Measurements from ENCODE around the gene CST3.

DNA sequence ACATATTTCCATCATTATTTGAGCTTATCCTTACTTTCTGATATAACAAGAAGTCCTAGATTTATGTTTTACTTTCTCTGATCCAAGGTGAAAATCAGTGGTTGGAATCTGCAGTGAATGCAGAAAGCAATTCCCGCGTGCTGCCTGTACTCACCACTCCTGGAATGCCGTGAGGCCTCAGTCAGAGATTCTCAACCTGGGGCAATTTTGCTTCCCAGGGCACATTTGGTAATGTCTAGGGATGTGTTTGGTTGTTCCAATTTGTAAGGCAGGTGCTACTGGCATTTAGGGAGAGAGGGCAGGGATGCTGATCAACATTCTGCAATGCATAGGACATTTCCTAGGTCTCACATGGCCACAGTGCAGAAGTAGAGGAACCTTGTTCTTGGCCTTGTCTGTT, 27.2 kb upstream of the CST3 start:
- TF ChIP-seq, protein P1, sequence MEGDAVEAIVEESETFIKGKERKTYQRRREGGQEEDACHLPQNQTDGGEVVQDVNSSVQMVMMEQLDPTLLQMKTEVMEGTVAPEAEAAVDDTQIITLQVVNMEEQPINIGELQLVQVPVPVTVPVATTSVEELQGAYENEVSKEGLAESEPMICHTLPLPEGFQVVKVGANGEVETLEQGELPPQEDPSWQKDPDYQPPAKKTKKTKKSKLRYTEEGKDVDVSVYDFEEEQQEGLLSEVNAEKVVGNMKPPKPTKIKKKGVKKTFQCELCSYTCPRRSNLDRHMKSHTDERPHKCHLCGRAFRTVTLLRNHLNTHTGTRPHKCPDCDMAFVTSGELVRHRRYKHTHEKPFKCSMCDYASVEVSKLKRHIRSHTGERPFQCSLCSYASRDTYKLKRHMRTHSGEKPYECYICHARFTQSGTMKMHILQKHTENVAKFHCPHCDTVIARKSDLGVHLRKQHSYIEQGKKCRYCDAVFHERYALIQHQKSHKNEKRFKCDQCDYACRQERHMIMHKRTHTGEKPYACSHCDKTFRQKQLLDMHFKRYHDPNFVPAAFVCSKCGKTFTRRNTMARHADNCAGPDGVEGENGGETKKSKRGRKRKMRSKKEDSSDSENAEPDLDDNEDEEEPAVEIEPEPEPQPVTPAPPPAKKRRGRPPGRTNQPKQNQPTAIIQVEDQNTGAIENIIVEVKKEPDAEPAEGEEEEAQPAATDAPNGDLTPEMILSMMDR (IDR thresholded peaks at IDR 0.05) = no peak
- no peak for TF ChIP-seq MAZ (IDR thresholded peaks at IDR 0.05; ENCODE audit: borderline replicate concordance, low read depth, low read length)
- no peak for TF ChIP-seq JUNB (IDR thresholded peaks at IDR 0.05)
- no peak for TF ChIP-seq CEBPB (IDR thresholded peaks at IDR 0.05)
- TF ChIP-seq POLR2A (IDR thresholded peaks at IDR 0.05; ENCODE audit: low read length) = no peak
- no peak for TF ChIP-seq NFE2L2 (conservative IDR thresholded peaks at IDR 0.05; ENCODE audit: low read length)
- TF ChIP-seq, protein P2, sequence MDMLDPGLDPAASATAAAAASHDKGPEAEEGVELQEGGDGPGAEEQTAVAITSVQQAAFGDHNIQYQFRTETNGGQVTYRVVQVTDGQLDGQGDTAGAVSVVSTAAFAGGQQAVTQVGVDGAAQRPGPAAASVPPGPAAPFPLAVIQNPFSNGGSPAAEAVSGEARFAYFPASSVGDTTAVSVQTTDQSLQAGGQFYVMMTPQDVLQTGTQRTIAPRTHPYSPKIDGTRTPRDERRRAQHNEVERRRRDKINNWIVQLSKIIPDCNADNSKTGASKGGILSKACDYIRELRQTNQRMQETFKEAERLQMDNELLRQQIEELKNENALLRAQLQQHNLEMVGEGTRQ (IDR thresholded peaks at IDR 0.05) = no peak
- TF ChIP-seq ZFP36 (IDR thresholded peaks at IDR 0.05; ENCODE audit: borderline replicate concordance, partially characterized antibody) = no peak
